Measurements from ENCODE around the gene TBC1D3I. TPM values are rescaled to one million over a fixed set of nuclear protein-coding genes. Genes with fewer than 3 reads are reported as not detected.
"Not testable (repeated sequence)": the region's sequence is repeated elsewhere in the genome, so short reads cannot be mapped to it uniquely, and the experiment has no call there.

TBC1D3I gene
- total RNA-seq, 1 experiment from 2014 or later, result 0.10 TPM

- not testable (repeated sequence) for DNase-seq (ENCODE audit: low spot score)
Observed at GRCh38 chr17:36206486-36206821, 57.9 kb downstream of the TBC1D3I start.

- no peak for DNase-seq (ENCODE audit: low spot score)
Observed at GRCh38 chr17:36205637-36206485, 58.5 kb downstream of the TBC1D3I start.

GRCh38 chr17:36204724-36205500, 59.5 kb downstream of the TBC1D3I start:
- no peak for DNase-seq (ENCODE audit: low spot score)

Small RNA genes lying within 50 kb of the gene (small RNA-seq; reads per million reads assigned to genes)
- gene AC243829.3 (not detected), gene AC243829.6 (not detected), gene RF00019 (not detected)

Other genes starting within 250 kb of the TBC1D3I start
- not detected in 2 replicates for gene CCL23, start 246.6 kb downstream of the TBC1D3I start, total RNA-seq (2014; rRNA removed; shearing (Covaris generic))
- not detected in 2 replicates for gene CCL18, start 200.3 kb downstream of the TBC1D3I start, total RNA-seq (2014; rRNA removed; shearing (Covaris generic))
- gene CCL3, start 174.4 kb downstream of the TBC1D3I start, total RNA-seq (2014; rRNA removed; shearing (Covaris generic)), result not detected in 2 replicates
- not detected in 2 replicates for gene CCL4, start 160.7 kb downstream of the TBC1D3I start, total RNA-seq (2014; rRNA removed; shearing (Covaris generic))
- gene TBC1D3B, start 87.9 kb downstream of the TBC1D3I start, total RNA-seq (2014; rRNA removed; shearing (Covaris generic)), result 10.0 and 18.6 TPM in 2 replicates
- gene CCL3L1, start 67.8 kb downstream of the TBC1D3I start, total RNA-seq (2014; rRNA removed; shearing (Covaris generic)), result not detected in 2 replicates
- not detected in 2 replicates for gene CCL4L2, start 53.5 kb downstream of the TBC1D3I start, total RNA-seq (2014; rRNA removed; shearing (Covaris generic))
- gene TBC1D3G, start 59.3 kb upstream of the TBC1D3I start, total RNA-seq (2014; rRNA removed; shearing (Covaris generic)), result not detected in 2 replicates
- gene TBC1D3H, start 123.9 kb upstream of the TBC1D3I start, total RNA-seq (2014; rRNA removed; shearing (Covaris generic)), result not detected in 2 replicates
- 37.2 and 37.9 TPM in 2 replicates for gene ZNHIT3, start 222.1 kb upstream of the TBC1D3I start, total RNA-seq (2014; rRNA removed; shearing (Covaris generic))

Data from HT-29 (cell line).